NCI-H82 treated with DMSO at 0.1 percent for 48 hours (cell line): ENCODE results near the gene MPDU1.
"Not testable (repeated sequence)": the region's sequence is repeated elsewhere in the genome, so short reads cannot be mapped to it uniquely, and the experiment has no call there.

ENCODE experiments used
- DNase-seq: peaks from one replicate; lab custom pipeline; 2025; ENCODE audit not compliant: unreplicated experiment; lab: John Stamatoyannopoulos, UW

Gene MPDU1

DNA sequence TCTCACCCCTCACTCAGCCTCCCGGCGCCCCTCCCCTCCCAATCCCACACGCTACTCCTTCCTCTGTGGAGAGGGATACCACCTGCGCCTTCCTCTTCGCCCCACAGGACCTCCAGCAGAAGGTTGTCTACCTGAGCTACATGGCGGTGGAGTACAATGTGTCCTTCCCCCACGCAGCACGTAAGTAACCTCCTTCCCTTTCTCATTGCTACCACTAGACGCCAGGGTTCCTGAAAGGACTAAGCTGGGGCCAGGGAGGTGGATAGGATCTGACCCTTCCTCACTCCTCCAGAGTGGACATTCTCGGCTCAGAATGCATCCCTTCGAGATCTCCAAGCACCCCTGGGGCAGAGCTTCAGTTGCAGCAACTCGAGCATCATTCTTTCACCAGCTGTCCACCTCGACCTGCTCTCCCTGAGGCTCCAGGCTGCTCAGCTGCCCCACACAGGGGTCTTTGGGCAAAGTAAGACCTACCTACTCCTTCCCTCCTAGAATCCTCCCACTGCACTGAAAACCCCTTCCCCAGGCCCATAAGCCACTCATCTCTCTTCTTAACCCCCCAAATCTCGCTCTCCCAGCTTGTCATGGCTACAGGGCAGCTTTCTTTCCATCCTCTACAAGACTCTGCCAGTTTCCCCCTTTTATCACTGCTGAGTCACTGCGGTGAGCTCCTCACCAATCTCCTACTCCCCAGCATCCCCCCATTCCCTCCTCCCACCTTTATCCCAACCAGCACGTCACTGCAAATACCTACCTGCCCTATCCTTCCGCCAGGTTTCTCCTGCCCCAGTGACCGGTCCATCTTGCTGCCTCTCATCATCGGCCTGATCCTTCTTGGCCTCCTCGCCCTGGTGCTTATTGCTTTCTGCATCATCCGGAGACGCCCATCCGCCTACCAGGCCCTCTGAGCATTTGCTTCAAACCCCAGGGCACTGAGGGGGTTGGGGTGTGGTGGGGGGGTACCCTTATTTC lies 2.8 kb upstream of the MPDU1 start:
- DNase-seq = no peak

DNA sequence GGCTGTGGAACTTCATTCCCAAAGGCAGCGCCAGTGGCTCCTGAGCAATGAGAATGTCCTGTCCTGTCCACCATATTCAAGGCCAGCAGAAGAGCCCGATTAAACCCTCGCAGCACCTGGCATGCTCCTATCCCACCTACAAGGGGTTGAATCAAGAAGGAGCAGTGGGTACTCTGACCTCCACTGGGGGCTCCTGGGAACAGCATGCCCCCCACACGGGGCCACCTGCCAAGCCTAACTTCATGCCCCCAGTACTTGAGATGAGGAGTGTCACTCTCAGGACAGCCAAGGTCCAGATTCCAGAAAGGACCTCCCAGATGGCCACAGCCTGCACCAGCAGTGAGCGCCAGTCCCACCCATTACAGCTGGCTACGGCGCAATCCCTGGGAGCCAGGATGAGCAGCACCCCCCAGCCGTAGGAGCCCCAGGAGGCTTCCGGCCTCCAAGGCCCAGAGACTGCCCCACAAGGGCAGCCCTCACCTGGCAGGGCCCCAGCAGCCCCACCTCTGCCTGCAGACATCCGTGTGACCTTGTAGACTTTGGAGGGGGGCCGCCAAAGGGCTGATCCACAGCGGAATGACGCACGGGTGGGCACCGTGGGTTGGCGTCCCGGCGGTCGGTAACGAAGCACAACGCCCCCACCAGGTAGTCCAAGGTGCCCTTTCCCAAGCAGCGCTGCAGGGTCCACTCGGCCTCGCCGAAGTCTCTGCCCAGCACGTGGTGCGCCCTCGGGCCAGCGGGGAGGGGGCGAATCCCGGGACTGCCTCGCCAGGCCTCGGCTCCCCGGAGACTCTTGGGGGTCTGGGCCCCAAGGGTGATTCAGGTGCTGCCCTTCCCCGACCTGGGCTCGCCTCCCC lies 1.0 kb upstream of the MPDU1 start:
- no peak for DNase-seq

DNA sequence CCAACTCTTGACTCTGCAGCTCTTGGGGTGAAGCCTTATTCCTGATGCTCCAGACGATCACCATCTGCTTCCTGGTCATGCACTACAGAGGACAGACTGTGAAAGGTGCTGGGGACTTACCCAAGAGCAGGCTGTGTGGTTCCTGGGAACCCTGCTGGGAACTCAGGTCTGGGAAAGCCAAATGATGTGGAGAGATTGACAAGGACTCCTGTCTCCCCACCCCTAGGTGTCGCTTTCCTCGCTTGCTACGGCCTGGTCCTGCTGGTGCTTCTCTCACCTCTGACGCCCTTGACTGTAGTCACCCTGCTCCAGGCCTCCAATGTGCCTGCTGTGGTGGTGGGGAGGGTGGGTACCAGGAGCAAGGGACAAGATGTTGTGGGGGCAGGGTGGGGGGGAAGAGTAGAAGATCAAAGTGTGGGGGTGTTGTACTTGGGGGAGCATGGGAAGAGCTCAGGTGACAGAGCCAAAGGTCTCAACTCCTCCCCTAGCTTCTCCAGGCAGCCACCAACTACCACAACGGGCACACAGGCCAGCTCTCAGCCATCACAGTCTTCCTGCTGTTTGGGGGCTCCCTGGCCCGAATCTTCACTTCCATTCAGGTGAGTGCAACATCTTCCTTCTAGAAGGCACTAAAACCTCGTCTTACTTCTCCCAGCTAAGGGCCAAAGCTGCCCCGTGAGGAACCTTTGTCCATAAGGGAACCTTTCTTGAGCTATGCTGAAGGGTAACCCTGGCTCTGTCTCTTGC lies 3.2 kb downstream of the MPDU1 start:
- DNase-seq = no peak

DNA sequence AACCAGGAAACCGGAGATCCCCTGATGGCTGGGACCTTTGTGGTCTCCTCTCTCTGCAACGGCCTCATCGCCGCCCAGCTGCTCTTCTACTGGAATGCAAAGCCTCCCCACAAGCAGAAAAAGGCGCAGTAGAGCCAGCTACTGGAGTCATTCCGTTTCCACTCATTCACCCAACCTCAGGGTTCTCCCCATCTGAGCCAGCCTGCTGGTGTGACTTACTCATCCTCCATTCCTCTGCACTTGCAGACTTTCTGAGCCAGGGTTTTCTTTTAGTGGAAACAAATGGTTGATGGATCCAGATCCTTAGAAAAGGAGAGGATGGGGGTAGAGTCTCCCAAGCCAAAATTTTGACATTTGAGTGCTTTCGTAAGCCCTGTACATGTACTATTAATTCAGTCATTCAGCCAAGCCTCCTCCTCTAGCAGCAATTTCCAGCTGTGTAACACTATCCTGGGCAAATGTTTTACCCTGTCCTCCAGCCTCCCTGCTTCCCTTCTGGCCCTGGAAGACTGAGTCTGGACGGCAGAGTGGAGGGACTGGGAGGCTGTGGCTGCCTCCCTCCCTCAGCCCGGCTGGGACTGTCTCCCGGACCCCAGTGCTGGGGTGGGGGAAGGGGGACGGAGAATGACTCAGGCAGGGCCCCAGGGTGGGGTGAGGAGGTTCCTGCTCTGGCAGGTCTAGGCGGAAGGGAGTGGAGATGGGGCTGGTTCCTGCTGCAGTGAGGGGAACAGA lies 3.9 kb downstream of the MPDU1 start:
- no peak for DNase-seq

DNA sequence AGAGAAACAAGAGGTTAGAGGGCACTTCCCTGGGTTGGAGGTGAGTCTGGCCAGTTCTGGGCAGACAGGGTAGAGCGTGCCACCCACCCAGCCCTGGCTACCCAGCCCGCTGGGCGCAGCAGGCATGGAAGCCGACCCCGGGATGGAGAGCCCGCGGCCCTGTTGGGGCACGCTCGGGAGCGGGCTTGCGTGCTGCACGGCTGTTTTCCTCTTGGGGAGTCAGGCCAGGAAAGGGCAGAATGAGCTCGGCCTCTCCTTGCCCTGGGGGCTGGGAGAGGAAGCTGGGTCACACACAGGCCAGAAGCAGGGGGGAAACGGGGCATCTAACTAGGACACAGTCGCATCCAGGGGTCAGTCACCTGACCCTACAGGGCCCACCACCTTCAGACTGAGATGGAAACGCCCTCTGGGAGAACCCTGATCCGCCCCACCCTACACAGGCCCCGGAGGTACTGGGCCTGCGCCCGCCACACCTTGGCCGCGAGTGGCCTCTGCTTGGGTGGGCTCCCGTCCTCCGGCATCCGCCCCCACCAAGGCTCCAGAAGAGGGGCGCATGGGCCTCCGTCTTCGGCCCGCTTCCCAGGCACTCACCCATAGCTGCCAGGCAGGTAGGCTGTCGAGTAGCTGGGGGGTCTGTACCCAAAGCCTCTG lies 5.0 kb downstream of the MPDU1 start:
- no peak for DNase-seq

DNA sequence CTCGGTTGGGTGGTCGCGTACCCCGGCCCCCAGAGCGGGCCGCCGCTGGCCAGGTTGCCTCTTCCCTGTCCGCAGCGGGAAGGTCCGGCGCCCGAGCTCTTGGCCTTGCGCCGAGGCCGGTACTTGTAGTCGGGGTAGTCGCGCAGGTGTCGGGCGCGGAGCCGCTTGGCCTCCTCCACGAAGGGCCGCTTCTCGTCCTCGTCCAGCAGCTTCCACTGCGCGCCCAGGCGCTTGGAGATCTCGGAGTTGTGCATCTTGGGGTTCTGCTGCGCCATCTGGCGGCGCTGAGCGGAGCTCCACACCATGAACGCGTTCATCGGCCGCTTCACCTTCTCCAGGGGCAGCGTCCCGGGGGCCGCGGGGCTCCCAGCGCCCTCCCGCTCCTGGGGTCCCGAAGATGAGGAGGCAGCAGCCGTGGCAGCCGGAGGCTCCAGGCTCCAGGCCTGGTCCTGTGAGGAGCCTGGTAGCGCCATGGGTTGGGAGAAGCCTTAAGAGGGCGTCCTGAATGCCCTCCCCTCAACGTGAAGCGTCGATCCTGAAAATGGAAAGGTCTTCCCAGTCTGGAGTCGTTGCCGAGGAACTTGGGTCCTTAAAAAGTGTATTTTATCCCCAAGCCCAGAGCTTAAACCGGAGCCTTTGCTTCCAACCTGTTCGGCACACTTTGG lies 5.7 kb downstream of the MPDU1 start:
- DNase-seq = peak; percentile 59

DNA sequence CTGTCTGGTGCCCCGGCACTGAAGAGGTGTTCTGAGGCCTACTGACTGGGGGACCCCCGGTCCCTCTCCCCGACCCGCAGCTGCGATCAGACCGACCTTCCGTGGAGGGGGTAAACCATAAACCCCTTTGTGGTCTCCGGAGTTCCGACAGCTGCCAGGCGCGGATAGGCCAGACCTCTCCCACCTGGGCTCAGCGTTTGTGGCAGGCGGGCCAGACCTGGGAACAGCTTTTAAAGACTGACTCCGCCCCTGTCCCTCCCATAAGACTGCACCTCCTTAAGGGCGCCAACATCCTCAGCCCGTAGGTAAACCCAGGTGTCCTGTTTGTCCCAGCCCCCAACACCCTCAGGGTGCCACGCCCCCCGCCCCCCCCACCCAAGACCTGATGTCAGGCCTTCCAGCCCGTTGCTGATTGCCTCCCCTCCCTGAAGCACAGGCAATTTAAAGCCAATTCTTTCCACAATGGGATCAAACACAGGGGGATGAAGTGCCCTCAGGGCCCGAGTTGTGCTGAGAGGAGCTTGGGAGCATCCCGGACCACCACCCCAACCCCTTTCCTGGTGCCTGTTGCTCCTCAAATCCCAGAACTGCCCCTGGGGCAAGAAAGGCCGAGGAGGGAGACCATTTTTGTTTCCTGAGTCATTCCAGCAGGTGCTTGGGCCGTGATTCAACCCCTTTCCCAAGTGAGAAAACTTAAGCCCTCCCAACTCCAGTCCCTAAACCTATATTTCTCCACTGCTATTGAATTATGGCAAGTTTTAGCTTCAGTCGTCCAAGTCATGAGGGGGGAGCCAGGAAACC lies 6.4 kb downstream of the MPDU1 start, which contains the start of gene SOX15:
Gene SOX15, minus strand, starts transcription at position 204 of the 801 bp plus-strand sequence. CDS start 418 bp downstream, outside the sequence.
- DNase-seq = no peak

DNA sequence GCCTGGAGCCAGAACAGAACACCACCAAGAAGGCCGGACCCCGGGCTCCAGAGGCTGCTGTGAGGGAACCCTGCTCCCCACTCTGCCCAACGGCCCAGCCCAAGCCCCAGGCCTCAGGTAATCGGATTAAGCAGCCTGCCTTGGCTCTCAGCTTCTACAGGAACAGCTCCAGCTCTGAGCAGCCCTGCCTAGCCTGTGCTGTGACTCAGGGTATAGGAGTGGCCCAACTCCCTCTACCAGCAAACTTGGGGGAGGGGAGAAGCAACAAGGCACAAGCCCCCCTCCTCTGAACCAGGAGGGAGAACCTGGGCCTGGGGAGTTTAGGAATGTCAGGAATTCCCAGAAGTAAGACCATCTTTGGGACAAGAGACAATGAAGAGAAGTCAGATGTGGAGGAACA lies 7.1 kb downstream of the MPDU1 start:
- DNase-seq = peak; percentile 75

DNA sequence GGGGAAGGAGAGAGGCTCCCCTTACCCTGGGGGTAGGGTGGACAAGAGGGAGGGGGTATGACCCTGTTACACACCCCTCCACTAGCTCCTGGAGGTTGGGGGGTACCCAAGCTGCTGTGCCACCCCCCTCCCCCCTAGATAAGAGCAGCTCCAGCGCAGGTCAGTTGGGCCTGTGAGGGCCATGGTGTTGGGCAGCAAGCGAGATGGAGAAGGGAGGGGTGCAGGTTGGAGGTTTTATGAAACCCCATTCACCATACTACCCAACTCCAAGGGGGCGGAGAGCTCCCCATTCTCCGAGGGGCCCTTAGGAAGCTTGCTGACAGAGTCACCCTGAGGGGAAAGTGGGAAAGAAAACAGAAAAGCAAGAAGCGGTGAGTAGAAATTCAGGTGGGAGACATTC lies 7.9 kb downstream of the MPDU1 start:
- DNase-seq = no peak

DNA sequence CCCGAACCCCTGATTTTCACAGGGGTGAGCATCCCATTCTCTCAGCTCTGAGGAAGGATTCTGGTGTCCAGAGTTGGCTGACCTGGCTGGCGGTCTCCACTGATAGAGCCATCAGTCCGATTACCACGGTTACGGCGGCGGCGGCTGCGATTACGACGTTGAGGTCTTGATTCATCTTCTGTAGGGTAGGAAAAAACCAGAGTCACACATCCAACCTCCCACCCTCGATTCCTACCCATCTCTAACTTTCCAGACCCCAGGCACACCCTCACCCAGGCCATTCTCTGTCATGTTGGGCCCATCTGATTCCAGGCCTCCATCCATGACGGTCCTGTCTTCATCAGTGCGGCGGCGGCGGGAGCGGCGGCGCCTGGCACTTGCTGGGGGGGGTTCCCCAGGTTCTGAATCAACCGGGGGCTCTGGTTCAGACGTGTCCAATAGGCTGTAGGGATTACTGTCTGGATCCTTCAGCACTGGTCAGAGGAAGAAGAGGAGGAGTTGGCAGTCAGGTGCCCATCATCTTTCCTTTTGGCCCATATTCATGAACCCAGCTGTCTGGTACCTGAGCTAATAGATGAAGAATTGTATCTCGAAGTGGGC lies 8.9 kb downstream of the MPDU1 start:
- no peak for DNase-seq

DNA sequence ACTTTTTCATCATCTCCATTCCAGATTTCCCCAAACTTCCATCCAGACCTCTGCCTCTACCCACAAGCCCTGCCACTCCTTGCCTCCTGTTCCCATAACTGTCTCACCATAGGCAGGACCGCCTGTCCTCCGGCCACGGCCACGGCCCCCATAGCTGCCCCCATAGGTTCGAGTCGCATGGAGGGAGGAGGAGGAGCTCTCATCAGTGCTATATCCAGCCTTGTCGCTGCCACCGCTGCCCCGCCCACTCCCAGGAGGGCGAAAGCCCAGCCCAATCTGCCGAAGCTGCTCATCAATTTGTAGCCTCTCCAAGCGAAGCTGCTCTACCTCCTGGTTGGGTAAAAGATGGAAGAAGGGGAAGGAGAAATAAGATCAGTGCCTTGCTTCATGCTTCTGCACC lies 9.6 kb downstream of the MPDU1 start:
- no peak for DNase-seq

DNA sequence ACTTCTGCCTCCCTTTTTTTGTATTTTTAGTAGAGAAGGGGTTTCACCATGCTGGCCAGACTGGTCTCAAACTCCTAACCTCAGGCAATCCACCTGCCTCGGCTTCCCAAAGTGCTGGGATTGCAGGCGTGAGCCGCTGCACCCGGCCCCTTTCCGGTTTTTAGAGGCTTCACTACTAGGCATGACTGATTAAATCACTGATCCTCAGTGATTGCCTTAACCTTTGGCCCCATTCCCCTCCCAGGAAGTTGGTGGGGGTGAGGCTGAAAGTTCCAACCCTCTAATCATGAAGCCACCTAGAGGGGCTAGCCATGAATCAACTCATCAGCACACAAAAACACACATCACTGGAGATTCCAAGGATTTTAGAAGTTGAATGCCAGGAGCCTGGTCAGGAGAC lies 13.9 kb downstream of the MPDU1 start:
- not testable (repeated sequence) for DNase-seq

DNA sequence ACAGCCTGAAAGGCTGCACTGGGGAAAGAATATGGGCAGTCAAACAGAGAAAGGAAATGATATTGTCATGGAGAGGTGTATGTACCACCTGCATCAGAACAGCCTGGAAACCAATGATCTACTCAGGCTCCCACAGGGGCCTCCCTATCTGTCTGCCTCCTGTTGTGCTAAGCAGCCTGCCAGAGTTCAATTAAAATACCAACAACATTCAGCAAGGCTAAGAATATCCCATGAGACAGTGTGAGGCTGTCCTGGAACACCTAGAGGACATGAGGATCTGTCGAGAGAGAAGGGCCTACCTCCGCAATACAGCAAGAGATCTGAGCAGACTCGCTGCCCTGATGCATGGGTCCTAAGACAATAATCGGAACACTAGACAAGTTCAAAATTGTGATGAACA lies 22.6 kb downstream of the MPDU1 start:
- DNase-seq = no peak

DNA sequence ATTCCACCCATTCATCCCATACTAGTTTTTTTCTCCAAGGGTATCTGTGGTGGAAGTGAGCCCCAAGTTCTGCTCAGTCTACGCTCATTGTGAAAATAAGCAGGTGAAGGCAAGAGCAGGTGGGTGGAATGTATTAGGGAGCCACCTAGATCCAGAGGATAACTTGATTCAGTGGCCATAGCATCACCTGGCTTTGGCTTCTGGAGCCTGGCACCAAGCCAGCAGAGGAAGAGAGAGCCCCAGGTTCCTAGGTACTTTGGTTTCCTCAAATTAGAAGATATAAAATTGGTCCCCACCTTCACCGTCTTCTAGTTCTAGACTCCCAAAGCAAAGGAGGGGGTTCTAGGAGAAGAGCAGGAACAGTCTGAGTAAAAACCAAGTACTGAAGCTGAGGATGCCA lies 27.0 kb downstream of the MPDU1 start:
- no peak for DNase-seq

DNA sequence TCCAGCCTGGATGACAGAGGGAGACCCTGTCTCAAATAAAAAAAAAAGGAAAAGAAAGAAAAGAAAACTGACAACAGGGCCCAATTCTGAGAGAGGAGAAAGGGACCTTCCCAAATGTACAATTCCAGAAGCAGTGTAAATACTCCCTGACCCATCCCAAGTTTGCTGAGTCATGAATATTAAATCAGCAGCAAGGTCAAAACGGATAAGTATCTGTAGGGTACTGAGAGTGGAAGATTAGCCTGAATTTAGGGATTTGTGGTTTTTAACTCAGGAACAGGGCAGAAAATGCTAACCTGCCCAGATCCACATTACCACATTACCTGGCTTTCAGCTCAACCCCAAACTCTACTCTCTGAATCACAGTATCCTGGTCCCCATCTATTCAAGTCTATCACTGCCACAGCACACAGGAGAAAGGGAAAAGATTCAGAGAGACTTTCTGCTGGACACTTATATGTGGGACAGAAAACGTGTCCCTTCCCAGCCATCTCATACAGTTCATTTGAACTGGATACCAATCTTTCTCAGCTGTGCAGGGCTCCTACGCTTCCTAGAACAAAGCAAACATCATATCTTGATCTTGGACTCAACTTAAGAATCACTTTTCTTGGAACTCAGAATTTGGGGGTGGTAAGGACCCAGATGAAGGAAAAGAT lies 28.1 kb downstream of the MPDU1 start:
- no peak for DNase-seq

DNA sequence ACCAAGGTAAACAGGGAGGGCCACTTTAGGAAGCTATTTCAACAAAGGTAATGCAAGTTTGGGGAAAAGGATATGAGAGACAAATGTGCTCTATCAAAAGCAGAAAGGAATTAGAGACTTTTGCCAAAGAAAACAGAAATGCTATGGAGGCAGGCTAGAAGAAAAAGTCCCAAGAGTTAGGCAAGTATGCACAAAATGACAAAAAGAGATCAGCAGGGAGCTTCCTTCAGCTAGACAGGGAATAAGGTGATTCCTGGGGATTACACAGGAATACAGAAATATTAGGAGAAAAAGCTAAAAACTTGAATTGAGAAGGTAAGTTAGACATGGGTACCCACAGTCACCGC lies 28.6 kb downstream of the MPDU1 start:
- DNase-seq = no peak

DNA sequence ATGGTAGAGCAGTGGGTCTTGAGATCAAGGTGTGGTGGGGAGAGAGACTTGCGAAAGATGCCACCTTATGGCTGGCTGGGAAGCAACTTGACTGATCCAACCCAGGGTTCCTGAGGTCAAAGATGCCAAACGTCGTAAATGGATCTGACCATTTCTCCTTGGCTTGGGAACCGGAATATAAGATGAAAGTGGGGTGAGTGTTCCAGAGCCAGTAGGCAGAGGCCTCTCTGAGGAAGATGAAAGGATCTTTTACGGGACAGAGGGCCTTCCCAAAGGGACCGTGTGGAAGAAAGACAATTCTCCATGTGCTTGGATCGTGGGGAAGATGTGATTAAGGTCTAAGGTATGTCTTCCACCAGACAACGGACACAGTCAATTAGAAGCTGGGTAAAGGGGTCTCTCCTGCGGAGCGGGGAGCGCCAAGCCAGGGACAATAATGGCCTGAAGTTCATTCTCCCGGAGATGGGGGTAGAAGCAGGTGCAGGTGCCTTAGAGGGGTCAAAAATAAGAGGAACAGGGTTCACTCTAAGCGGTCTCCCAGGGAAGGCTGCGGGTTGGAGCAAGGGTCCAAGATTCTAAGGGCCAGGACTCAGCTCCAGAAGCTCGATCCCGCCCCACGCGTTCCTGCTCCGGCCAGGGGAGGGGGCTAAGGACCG lies 30.2 kb downstream of the MPDU1 start:
- DNase-seq = no peak
